H9 (cell line): ENCODE data around the gene OR2T1. TPM values are rescaled to one million over a fixed set of nuclear protein-coding genes. Genes with fewer than 3 reads are reported as not detected.
"Not testable (repeated sequence)": the region's sequence is repeated elsewhere in the genome, so short reads cannot be mapped to it uniquely, and the experiment has no call there.

ENCODE experiments used
- DNase-seq: peaks from one replicate; pipeline ENCODE4 v3.0.0-alpha.2; 2017
- H2AFZ ChIP-seq: one replicate; pipeline ENCODE4 v1.6.1; 2013; ENCODE audit warnings: mild to moderate bottlenecking, low read length, control low read depth, moderate library complexity
- H2AK5ac ChIP-seq: 2 replicates; pipeline ENCODE4 v1.6.1; 2013; ENCODE audit warnings: low read length, control low read depth, mixed read lengths; ENCODE audit not compliant: insufficient read length
- H2BK120ac ChIP-seq: one replicate; pipeline ENCODE4 v1.6.1; 2013; ENCODE audit warnings: low read depth, mild to moderate bottlenecking, low read length, control low read depth, inconsistent platforms; ENCODE audit not compliant: poor library complexity, severe bottlenecking
- H2BK12ac ChIP-seq: 2 replicates; pipeline ENCODE4 v1.6.1; 2013; ENCODE audit warnings: low read length, control low read depth, mixed read lengths, low read depth; ENCODE audit not compliant: insufficient read length
- H2BK15ac ChIP-seq: 2 replicates; pipeline ENCODE4 v1.6.1; 2013; ENCODE audit warnings: low read depth, low read length, control low read depth
- H2BK20ac ChIP-seq: one replicate; pipeline ENCODE4 v1.6.1; 2013; ENCODE audit warnings: low read depth, mild to moderate bottlenecking, low read length, control low read depth, inconsistent platforms; ENCODE audit not compliant: poor library complexity, severe bottlenecking
- H2BK5ac ChIP-seq: 2 replicates; pipeline ENCODE4 v1.6.1; 2013; ENCODE audit warnings: low read length, control low read depth, mixed read lengths; ENCODE audit not compliant: insufficient read length
- H3K14ac ChIP-seq: 2 replicates; pipeline ENCODE4 v1.6.1; 2013; ENCODE audit warnings: low read length, control low read depth; ENCODE audit not compliant: insufficient read depth
- H3K18ac ChIP-seq: 2 replicates; pipeline ENCODE4 v1.6.1; 2013; ENCODE audit warnings: low read depth, mild to moderate bottlenecking, mixed read lengths, low read length, control low read depth; ENCODE audit not compliant: insufficient read length
- H3K23ac ChIP-seq: 2 replicates; pipeline ENCODE4 v1.6.1; 2013; ENCODE audit warnings: low read length, control low read depth, mixed read lengths, low read depth; ENCODE audit not compliant: insufficient read length
- H3K23me2 ChIP-seq: 2 replicates; pipeline ENCODE4 v1.6.1; 2013; ENCODE audit warnings: low read depth, mild to moderate bottlenecking, mixed read lengths, low read length, control low read depth; ENCODE audit not compliant: insufficient read length, poor library complexity, severe bottlenecking
- H3K27ac ChIP-seq: 2 replicates; pipeline ENCODE4 v1.5.1; 2013; ENCODE audit warnings: low read length, control low read depth, mixed read lengths, low read depth; ENCODE audit not compliant: insufficient read length
- H3K27me3 ChIP-seq: 2 replicates; pipeline ENCODE4 v1.6.1; 2013; ENCODE audit warnings: low read length, control low read depth, inconsistent platforms; ENCODE audit not compliant: insufficient read depth
- H3K4ac ChIP-seq: 2 replicates; pipeline ENCODE4 v1.6.1; 2013; ENCODE audit warnings: low read depth, mild to moderate bottlenecking, control low read depth, inconsistent platforms, low read length, moderate library complexity
- H3K4me1 ChIP-seq: 2 replicates; pipeline ENCODE4 v1.6.1; 2013; ENCODE audit warnings: low read length, control low read depth, inconsistent platforms; ENCODE audit not compliant: insufficient read depth
- H3K4me2 ChIP-seq: 2 replicates; pipeline ENCODE4 v1.6.1; 2013; ENCODE audit warnings: low read length, control low read depth, mixed read lengths; ENCODE audit not compliant: insufficient read length, insufficient read depth
- H3K56ac ChIP-seq: 2 replicates; pipeline ENCODE4 v1.6.1; 2013; ENCODE audit warnings: low read depth, mild to moderate bottlenecking, mixed read lengths, low read length, control low read depth; ENCODE audit not compliant: insufficient read length
- H3K79me1 ChIP-seq: 2 replicates; pipeline ENCODE4 v1.6.1; 2013; ENCODE audit warnings: low read depth, mild to moderate bottlenecking, moderate library complexity, low read length, control low read depth, inconsistent platforms; ENCODE audit not compliant: insufficient read depth, poor library complexity, severe bottlenecking
- H3K79me2 ChIP-seq: 2 replicates; pipeline ENCODE4 v1.6.1; 2013; ENCODE audit warnings: low read length, control low read depth, inconsistent platforms; ENCODE audit not compliant: insufficient read depth
- H3K9ac ChIP-seq: 2 replicates; pipeline ENCODE4 v1.6.1; 2013; ENCODE audit warnings: low read length, control low read depth, mixed read lengths; ENCODE audit not compliant: insufficient read length; ENCODE audit errors: extremely low read depth
- H3K9me3 ChIP-seq: one replicate; pipeline ENCODE4 v1.6.1; 2013; ENCODE audit warnings: low read depth, low read length, inconsistent platforms; ENCODE audit not compliant: control insufficient read depth
- H3T11ph ChIP-seq: one replicate; pipeline ENCODE4 v1.6.1; 2013; ENCODE audit warnings: mild to moderate bottlenecking, low read length, control low read depth, inconsistent platforms
- H4K20me1 ChIP-seq: one replicate; pipeline ENCODE4 v1.6.1; 2013; ENCODE audit not compliant: control insufficient read depth, insufficient read length, insufficient read depth
- H4K5ac ChIP-seq: 2 replicates; pipeline ENCODE4 v1.6.1; 2013; ENCODE audit warnings: low read depth, mild to moderate bottlenecking, mixed read lengths, low read length, control low read depth; ENCODE audit not compliant: insufficient read length
- H4K8ac ChIP-seq: replicated peaks from 2 replicates; pipeline ENCODE4 v1.6.1; 2013; ENCODE audit warnings: low read length, control low read depth, mixed read lengths, low read depth; ENCODE audit not compliant: insufficient read length
- H4K91ac ChIP-seq: 2 replicates; pipeline ENCODE4 v1.6.1; 2013; ENCODE audit warnings: low read depth, mild to moderate bottlenecking, moderate library complexity, mixed read lengths, low read length, control low read depth; ENCODE audit not compliant: insufficient read length
- H3K27ac Mint-ChIP-seq, 3 experiments: 2 replicates in 2 of 3; 3 replicates in 1 of 3; pipeline ENCODE4 v1.8.0; 2020 to 2021; ENCODE audit warnings: mixed read lengths in 3 of 3, mild to moderate bottlenecking in 1 of 3, moderate library complexity in 1 of 3
- H3K27me3 Mint-ChIP-seq: 2 replicates; pipeline ENCODE4 v1.8.0; 2021; ENCODE audit warnings: low read depth, mild to moderate bottlenecking, moderate library complexity, mixed read lengths
- H3K36me3 Mint-ChIP-seq, 3 experiments: 2 replicates in 2 of 3; 3 replicates in 1 of 3; pipeline ENCODE4 v1.8.0; 2020 to 2021; ENCODE audit warnings: low read depth in 3 of 3, mixed read lengths in 3 of 3; ENCODE audit not compliant: insufficient read depth in 1 of 3
- H3K4me1 Mint-ChIP-seq, 2 experiments: 2 replicates each; pipeline ENCODE4 v1.8.0; 2020; ENCODE audit warnings: mixed read lengths in 2 of 2
- H3K4me3 Mint-ChIP-seq, 2 experiments: 2 replicates in 1 of 2; 3 replicates in 1 of 2; pipeline ENCODE4 v1.8.0; 2020 to 2021; ENCODE audit warnings: mild to moderate bottlenecking in 2 of 2, mixed read lengths in 2 of 2, moderate library complexity in 1 of 2
- H3K9me3 Mint-ChIP-seq, 2 experiments: 2 replicates in 1 of 2; 3 replicates in 1 of 2; pipeline ENCODE4 v1.8.0; 2020; ENCODE audit warnings: mild to moderate bottlenecking in 2 of 2, mixed read lengths in 2 of 2, moderate library complexity in 1 of 2
- WGBS: extraction: QIAGEN DNeasy Blood & Tissue Kit; methylation state at CpG from one replicate; pipeline ENCODE4 v1.1.7; 2013; ENCODE audit warnings: missing lambda C conversion rate, low lambda C conversion rate, mixed read lengths; ENCODE audit not compliant: insufficient read length; ENCODE audit errors: extremely low coverage; 5-methylcytosine and 5-hydroxymethylcytosine counted together
- total RNA-seq: library from RNA; stranded (reverse); gene quantifications from 2 replicates; pipeline ENCODE4 v1.2.1, GENCODE V29; 2021

OR2T1 gene
- total RNA-seq, 1 experiment from 2014 or later = not detected

GRCh38 chr1:248453619-248454018 lies 50.8 kb downstream of the OR2T1 start:
- H2AK5ac ChIP-seq, H3K36me3 Mint-ChIP-seq, DNase-seq, H3K4me2 ChIP-seq, H2BK20ac ChIP-seq, H2BK5ac ChIP-seq, H3K27ac ChIP-seq, H3K27ac Mint-ChIP-seq, H4K20me1 ChIP-seq, H3K9me3 ChIP-seq, H3K4me3 Mint-ChIP-seq, H3K4me1 Mint-ChIP-seq, H4K8ac ChIP-seq, H3K27me3 ChIP-seq, H3K18ac ChIP-seq, H3K14ac ChIP-seq, H2BK12ac ChIP-seq, H3K9ac ChIP-seq, H4K5ac ChIP-seq, H2AFZ ChIP-seq, H2BK120ac ChIP-seq, H3K4me1 ChIP-seq, H3K56ac ChIP-seq, H3K27me3 Mint-ChIP-seq, H3K79me1 ChIP-seq, H3K23me2 ChIP-seq, H3K23ac ChIP-seq, H3K79me2 ChIP-seq, H3K4ac ChIP-seq, H2BK15ac ChIP-seq, H4K91ac ChIP-seq, H3T11ph ChIP-seq: not testable (repeated sequence)
- no CpG with 5 or more reads among the region's 7 CpGs for WGBS
- peaks cover 18 to 21% of the 10 kb centered on the region in 2 experiments for H3K9me3 Mint-ChIP-seq

DNA sequence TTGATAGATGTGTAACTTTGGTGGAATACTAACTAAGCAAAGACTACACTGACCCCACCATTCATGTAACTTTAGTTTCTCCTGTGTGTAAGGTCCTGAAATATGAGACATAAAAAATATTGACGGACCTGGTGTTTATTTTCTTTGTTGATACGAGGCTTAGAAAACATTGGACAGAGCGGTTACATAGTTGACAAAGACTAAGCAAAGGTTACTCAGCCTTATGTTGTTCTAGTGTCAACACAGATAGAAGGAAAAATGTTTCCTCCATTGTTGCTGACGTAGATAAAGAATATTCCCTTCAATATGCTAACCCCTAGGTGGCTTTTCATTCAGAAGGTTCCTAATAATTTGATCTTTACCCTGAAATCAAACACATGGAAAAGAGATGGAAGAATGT lies 52.2 kb downstream of the OR2T1 start:
- not testable (repeated sequence) for H3K9ac ChIP-seq, H3K4me2 ChIP-seq, H3K79me2 ChIP-seq, H3K14ac ChIP-seq, H2AFZ ChIP-seq, H4K8ac ChIP-seq, H3K36me3 Mint-ChIP-seq, H3K27me3 ChIP-seq, H3K4me1 Mint-ChIP-seq, H3K9me3 ChIP-seq, H3K27me3 Mint-ChIP-seq, H3K27ac ChIP-seq, H4K91ac ChIP-seq, H2BK5ac ChIP-seq, H3K4ac ChIP-seq, H3K4me1 ChIP-seq, H3K18ac ChIP-seq, H3K23ac ChIP-seq, H4K20me1 ChIP-seq, H3K79me1 ChIP-seq, H2BK20ac ChIP-seq, H2BK15ac ChIP-seq, H3K56ac ChIP-seq, H3K27ac Mint-ChIP-seq, H4K5ac ChIP-seq, DNase-seq, H3K4me3 Mint-ChIP-seq, H3K23me2 ChIP-seq, H2AK5ac ChIP-seq, H2BK12ac ChIP-seq, H3T11ph ChIP-seq, H2BK120ac ChIP-seq
- H3K9me3 Mint-ChIP-seq = peaks cover 32 to 34% of the 10 kb centered on the region in 2 experiments
- WGBS = no CpG with 5 or more reads among the region's 4 CpGs
